Measurements from ENCODE around the gene DNAJC24. TPM values are rescaled to one million over a fixed set of nuclear protein-coding genes. Genes with fewer than 3 reads are reported as not detected.

DNAJC24 gene
- total RNA-seq, 1 donor from 2014 or later = 13.8 TPM

- DNase-seq (ENCODE audit: extremely low read depth, low read depth, low spot score) = no peak
Measured at GRCh38 chr11:31412946-31413345, 43.3 kb downstream of the DNAJC24 start.

- no peak for DNase-seq (ENCODE audit: extremely low read depth, low read depth, low spot score)
Measured at GRCh38 chr11:31414338-31414737, 44.7 kb downstream of the DNAJC24 start.

GRCh38 chr11:31415435-31415834 is 45.8 kb downstream of the DNAJC24 start:
- no peak for DNase-seq (ENCODE audit: extremely low read depth, low read depth, low spot score)

DNA sequence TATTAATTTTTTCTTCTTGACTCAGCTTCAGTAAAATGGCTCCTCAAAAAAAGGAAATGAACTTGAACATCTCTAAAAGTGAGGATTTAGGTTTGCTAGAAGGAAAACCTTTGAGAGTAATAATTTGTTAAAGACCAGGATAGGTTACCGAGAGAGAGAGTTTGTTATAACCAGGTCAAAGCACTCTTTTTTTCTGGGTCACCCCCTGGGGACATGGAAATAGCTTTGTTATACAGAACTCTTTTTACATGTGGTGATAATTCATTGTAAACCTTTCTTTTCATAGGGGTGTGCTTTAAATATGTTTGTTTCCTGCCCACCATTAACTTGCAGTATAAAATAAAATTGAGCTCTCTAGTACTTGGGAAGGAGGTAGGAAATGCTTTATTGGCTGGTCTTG is 47.7 kb downstream of the DNAJC24 start:
- no peak for DNase-seq (ENCODE audit: extremely low read depth, low read depth, low spot score)

DNA sequence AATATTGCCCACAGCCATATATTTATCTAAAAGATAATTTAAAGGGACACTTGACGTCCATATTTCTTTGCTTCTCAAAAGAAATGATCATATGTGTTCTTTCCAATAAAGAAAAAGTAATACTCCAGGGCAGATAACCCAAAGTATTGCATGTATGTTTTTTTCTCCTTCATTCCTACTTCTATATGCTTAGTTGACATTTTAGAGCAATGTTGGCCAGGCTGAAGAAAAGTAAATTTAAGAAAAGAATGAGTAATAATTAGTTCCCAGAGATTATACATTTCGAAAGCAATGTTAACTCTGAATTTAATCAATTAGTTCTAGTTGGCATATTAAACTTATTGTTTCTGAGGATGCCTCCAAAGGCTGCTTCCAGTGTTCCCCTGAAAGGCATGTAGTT is 48.2 kb downstream of the DNAJC24 start:
- no peak for DNase-seq (ENCODE audit: extremely low read depth, low read depth, low spot score)

- DNase-seq (ENCODE audit: extremely low read depth, low read depth, low spot score) = no peak
Measured at GRCh38 chr11:31419138-31419537, 49.5 kb downstream of the DNAJC24 start.

DNA sequence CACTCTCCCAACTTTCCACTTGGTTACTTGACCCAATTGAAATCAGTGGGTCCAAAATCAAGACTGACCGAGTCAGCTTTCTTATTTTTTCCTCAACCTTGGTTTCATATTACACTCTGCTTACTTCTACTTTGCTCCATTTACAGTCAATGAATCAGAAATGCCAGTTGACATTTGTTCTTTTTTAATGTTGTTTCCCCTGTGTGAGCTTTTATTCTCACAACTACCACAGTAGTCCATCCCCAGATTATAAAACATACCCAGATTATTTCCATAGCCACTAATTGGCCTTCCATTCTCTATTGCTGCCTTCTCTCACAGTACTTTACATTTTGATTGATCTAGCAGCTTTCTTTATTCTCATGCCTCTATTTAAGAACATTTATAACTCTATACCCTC is 50.0 kb downstream of the DNAJC24 start:
- no peak for DNase-seq (ENCODE audit: extremely low read depth, low read depth, low spot score)

GRCh38 chr11:31421820-31422219 is 52.2 kb downstream of the DNAJC24 start:
- DNase-seq (ENCODE audit: extremely low read depth, low read depth, low spot score) = no peak

GRCh38 chr11:31422703-31423102 is 53.0 kb downstream of the DNAJC24 start:
- DNase-seq (ENCODE audit: extremely low read depth, low read depth, low spot score) = no peak

DNA sequence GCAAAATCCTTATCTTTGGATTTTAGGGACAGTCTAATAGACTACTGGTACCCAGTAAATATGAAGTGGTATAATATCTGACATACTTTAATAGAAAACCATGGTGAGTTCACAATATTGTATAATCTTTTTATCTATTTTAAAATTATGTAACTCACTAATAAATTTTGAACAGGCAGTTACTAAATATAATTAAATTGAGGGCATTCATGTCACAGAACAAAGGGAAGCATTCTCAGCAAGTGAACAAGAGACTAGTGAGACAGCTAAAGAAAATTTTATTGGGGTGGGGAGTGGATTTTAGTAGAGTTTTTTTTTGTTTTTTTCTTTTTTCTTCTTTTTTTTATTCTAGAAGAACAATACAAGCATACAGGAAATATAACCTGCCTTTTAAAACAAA is 55.0 kb downstream of the DNAJC24 start:
- no peak for DNase-seq (ENCODE audit: extremely low read depth, low read depth, low spot score)

DNA sequence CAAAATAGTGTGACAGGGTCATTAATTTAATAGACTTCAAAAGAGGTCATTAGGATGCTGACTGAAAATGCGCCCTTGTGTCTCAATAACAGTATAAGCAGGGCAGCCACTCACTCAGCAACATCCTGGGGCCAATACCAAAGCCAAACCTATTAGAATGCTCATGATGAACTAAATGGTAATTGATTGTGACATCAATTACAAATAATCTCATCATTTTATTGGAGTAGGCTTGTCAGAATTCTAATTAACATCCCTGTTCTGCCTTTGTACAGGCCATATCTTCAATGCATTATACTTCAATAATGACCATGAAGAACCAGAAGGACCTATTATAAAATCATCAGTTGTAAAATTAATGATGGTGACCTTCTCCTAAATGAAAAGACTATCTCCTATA is 64.2 kb downstream of the DNAJC24 start:
- no peak for DNase-seq (ENCODE audit: extremely low read depth, low read depth, low spot score)

DNA sequence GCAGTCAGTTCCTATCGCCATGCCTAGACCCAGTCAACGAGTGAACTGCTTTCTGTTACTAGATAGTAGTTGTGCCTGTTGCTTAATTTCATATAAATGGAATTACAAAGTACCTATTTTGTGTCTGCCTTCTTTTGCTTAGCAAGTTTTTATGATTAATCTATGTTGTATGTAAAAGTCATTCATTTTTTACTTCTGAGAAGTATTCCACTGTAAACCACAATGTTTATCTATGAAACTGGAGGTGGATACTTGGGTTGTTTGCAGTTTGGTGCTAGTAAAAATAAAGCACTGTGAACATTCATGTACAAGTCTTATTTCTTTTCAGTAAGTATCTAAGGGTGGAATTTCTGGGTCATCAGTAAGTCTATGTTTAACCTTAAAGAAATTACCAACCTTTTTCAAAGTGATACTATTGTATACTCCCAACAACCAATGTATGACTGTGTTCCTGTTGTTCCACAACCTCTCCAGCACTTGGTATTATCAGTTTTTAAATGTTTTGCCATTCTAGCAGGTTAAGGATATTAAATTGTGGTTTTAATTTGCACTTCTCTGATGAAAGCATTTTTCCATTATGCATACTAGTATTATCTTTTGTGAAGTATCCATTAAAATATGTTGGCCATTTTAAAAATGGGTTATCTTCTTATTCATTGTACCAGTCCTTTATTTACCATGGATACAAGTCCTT is 68.2 kb downstream of the DNAJC24 start:
- DNase-seq (ENCODE audit: extremely low read depth, low read depth, low spot score) = no peak

GRCh38 chr11:31441296-31441695 is 71.6 kb downstream of the DNAJC24 start:
- DNase-seq (ENCODE audit: extremely low read depth, low read depth, low spot score) = no peak

DNA sequence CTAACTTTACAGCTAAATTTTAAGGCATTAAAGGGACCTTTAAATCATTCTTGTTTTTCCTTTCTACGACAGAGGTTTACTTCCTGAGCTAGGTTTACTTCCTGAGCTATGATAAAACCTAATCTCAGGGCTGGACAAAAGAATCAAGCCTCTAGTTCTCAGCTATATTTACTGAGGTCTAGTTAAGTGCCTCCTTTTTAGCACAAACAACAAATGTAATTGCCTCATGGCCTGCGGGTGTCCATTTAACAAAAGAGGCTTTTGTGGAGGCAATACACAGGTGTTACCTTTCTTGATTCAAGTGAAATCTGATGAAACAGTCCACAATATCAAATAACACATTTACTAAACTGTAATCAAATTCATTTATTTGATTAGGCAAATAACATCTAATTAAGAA is 72.4 kb downstream of the DNAJC24 start:
- DNase-seq (ENCODE audit: extremely low read depth, low read depth, low spot score) = no peak

DNA sequence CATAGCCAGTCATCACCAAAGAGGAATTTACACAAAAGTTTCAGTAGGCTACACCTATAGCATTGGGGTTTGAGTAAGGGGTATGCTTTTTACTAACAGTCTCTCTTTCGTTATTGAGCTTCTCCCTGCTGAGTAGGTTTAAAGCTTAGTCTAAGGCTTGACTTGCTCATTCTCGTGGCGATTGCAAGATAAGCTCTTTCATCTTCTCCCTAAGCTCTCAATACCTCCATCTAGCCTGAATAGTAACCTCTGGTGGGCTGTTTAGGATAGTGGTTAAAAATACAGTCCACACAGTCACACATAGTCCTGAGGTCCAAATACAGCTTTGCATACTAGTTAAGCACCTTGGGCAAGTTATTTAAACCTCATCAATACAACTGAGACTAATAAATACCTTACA is 74.1 kb downstream of the DNAJC24 start:
- no peak for DNase-seq (ENCODE audit: extremely low read depth, low read depth, low spot score)

DNA sequence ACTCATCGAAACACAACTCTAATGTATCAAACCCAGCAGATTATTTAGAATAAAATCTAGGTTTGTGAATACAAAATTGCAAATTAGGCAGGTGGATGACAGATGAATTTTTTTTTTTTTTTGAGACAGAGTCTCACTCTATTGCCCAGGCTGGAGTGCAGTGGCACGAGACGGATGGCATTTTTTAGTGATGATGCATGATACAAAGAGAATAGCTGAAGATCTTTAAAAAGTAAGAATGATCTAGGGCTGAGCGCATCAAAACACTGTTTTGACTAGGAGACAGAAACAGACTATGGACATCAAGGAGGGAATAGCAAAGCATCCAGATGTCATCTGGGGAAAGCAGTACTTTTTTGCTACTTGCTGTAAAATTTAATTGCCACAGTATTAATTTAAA is 76.0 kb downstream of the DNAJC24 start:
- no peak for DNase-seq (ENCODE audit: extremely low read depth, low read depth, low spot score)

- DNase-seq (ENCODE audit: extremely low read depth, low read depth, low spot score) = no peak
Measured at GRCh38 chr11:31449040-31449439, 79.4 kb downstream of the DNAJC24 start.

DNA sequence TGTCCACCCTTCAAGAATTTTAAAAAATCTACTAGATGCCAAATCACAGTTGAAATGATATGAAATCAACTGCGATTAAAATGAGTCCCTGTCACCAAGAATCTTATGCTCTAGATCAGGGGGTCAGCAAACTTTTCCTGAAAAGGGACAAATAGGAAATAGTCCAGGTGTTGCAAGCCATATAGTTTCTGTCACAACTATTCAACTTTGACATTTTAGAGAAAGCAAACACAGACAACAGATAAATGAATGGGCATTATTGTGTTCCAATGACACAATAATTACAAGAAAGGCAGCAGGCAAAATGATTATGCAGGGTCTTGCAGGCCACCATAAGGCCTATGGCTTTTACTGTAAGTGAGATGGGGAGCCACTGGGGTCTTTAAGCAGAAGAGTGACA is 81.2 kb downstream of the DNAJC24 start:
- DNase-seq (ENCODE audit: extremely low read depth, low read depth, low spot score) = no peak

- DNase-seq (ENCODE audit: extremely low read depth, low read depth, low spot score) = no peak
Measured at GRCh38 chr11:31455177-31455576, 85.5 kb downstream of the DNAJC24 start.

- DNase-seq (ENCODE audit: extremely low read depth, low read depth, low spot score) = no peak
Measured at GRCh38 chr11:31464436-31464835, 94.8 kb downstream of the DNAJC24 start.

DNA sequence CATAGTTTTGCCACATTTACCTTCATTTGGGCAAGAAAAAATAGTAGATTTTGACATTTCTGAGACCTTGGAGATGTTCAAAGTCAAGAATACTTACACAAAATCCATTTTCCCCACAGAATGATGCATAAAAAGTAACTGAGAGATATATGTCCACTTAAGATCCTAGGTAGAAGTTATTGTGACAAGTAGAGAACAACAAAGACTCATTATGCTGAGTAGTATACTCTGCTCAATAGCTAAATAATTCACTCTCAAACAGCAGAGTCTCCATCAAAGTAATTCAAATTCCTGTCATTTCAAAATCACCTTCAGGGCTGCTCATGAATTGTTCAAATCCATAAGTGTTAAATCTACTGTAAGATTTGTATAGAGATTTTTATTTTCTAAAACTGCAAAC is 104.4 kb downstream of the DNAJC24 start:
- DNase-seq (ENCODE audit: extremely low read depth, low read depth, low spot score) = no peak

GRCh38 chr11:31477528-31478222 is 108.0 kb downstream of the DNAJC24 start:
- DNase-seq (ENCODE audit: extremely low read depth, low read depth, low spot score) = no peak

GRCh38 chr11:31478223-31478590 is 108.5 kb downstream of the DNAJC24 start:
- DNase-seq (ENCODE audit: extremely low read depth, low read depth, low spot score) = no peak
